ENCODE data around the gene SNX24.

GRCh38 chr5:122957457-122957856 is 112.0 kb downstream of the SNX24 start:
- TF ChIP-seq, protein P1, sequence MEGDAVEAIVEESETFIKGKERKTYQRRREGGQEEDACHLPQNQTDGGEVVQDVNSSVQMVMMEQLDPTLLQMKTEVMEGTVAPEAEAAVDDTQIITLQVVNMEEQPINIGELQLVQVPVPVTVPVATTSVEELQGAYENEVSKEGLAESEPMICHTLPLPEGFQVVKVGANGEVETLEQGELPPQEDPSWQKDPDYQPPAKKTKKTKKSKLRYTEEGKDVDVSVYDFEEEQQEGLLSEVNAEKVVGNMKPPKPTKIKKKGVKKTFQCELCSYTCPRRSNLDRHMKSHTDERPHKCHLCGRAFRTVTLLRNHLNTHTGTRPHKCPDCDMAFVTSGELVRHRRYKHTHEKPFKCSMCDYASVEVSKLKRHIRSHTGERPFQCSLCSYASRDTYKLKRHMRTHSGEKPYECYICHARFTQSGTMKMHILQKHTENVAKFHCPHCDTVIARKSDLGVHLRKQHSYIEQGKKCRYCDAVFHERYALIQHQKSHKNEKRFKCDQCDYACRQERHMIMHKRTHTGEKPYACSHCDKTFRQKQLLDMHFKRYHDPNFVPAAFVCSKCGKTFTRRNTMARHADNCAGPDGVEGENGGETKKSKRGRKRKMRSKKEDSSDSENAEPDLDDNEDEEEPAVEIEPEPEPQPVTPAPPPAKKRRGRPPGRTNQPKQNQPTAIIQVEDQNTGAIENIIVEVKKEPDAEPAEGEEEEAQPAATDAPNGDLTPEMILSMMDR (IDR thresholded peaks at IDR 0.05 in 2 of 3, conservative IDR thresholded peaks at IDR 0.05 in 1 of 3; ENCODE audit: borderline replicate concordance in 1 of 3, insufficient read depth in 1 of 3, low read depth in 2 of 3, low read length in 2 of 3): no peak
- TF ChIP-seq SIN3A (IDR thresholded peaks at IDR 0.05; ENCODE audit: low read depth) (no peak), RAD21 (IDR thresholded peaks at IDR 0.05; ENCODE audit: low read depth) (no peak), MAX (IDR thresholded peaks at IDR 0.05) (no peak), EZH2 (IDR thresholded peaks at IDR 0.05) (no peak), EZH2phosphoT487 (IDR thresholded peaks at IDR 0.05; ENCODE audit: borderline replicate concordance) (no peak)
